Neural cell (in vitro differentiated cells): ENCODE data around the gene VAV2. TPM values are rescaled to one million over a fixed set of nuclear protein-coding genes. Genes with fewer than 3 reads are reported as not detected.

Experiments used
- H2AFZ ChIP-seq: fragments of 200-600, 300-800 bp; sonication (generic), shearing (Covaris generic); 2 replicates; pipeline ENCODE4 v1.6.0; 2014; ENCODE audit warnings: low read depth, mild to moderate bottlenecking, antibody characterized with exemption, low read length, moderate library complexity
- H3F3A ChIP-seq: fragments of 200-600 bp; shearing (Covaris generic); 2 replicates; pipeline ENCODE4 v1.6.1; 2016; ENCODE audit warnings: mild to moderate bottlenecking, moderate library complexity, mixed read lengths, antibody characterized with exemption, low read length; ENCODE audit not compliant: insufficient read depth, poor library complexity, severe bottlenecking
- H3K27ac ChIP-seq: fragments of 200-600, 300-800 bp; sonication (generic), shearing (Covaris generic); 2 replicates; pipeline ENCODE4 v1.5.1; 2014; ENCODE audit warnings: mild to moderate bottlenecking, low read length, moderate library complexity
- H3K27me3 ChIP-seq: fragments of 300-800, 200-600 bp; sonication (generic), shearing (Covaris generic); 2 replicates; pipeline ENCODE4 v1.6.0; 2014; ENCODE audit warnings: mild to moderate bottlenecking, low read depth, low read length, moderate library complexity; ENCODE audit not compliant: insufficient read depth
- H3K36me3 ChIP-seq: fragments of 300-800, 200-600 bp; sonication (generic), shearing (Covaris generic); 2 replicates; pipeline ENCODE4 v1.5.1; 2014; ENCODE audit warnings: mild to moderate bottlenecking, antibody characterized with exemption, low read length, moderate library complexity; ENCODE audit not compliant: insufficient read depth
- H3K4me2 ChIP-seq: fragments of 300-800, 200-600 bp; sonication (generic), shearing (Covaris generic); 2 replicates; pipeline ENCODE4 v1.6.0; 2014; ENCODE audit warnings: mild to moderate bottlenecking, low read length
- H3K4me3 ChIP-seq: fragments of 300-800, 200-600 bp; sonication (generic), shearing (Covaris generic); 2 replicates; pipeline ENCODE4 v1.5.1; 2014; ENCODE audit warnings: mild to moderate bottlenecking, low read length, moderate library complexity
- H3K79me2 ChIP-seq: fragments of 200-600 bp; shearing (Covaris generic); replicated peaks from 2 replicates; pipeline ENCODE4 v1.6.0; 2014; ENCODE audit warnings: mild to moderate bottlenecking, low read length, moderate library complexity; ENCODE audit not compliant: insufficient read depth
- H3K9ac ChIP-seq: fragments of 300-800, 200-600 bp; sonication (generic), shearing (Covaris generic); 2 replicates; pipeline ENCODE4 v1.6.1; 2016; ENCODE audit warnings: mild to moderate bottlenecking, low read length, mixed read lengths
- H3K9me2 ChIP-seq: fragments of 200-600 bp; shearing (Covaris generic); 2 replicates; pipeline ENCODE4 v1.6.1; 2016; ENCODE audit warnings: mild to moderate bottlenecking, low read length, mixed read lengths; ENCODE audit not compliant: insufficient read depth
- H3K9me3 ChIP-seq: fragments of 200-600, 300-800 bp; sonication (generic), shearing (Covaris generic); 2 replicates; pipeline ENCODE4 v1.6.1; 2016; ENCODE audit warnings: mild to moderate bottlenecking, mixed run types, low read length, moderate library complexity, mixed read lengths
- H4K20me1 ChIP-seq: fragments of 200-600 bp; shearing (Covaris generic); 2 replicates; pipeline ENCODE4 v1.6.1; 2016; ENCODE audit warnings: mild to moderate bottlenecking, mixed run types; ENCODE audit not compliant: insufficient read depth
- CTCF ChIP-seq: fragments of 450-650 bp; IDR thresholded peaks from 2 replicates; pipeline ENCODE4 v1.5.1; 2014; ENCODE audit warnings: antibody characterized with exemption, mild to moderate bottlenecking, moderate library complexity; ENCODE audit not compliant: poor library complexity, severe bottlenecking
- EP300 ChIP-seq: fragments of 450-650 bp; conservative IDR thresholded peaks from 2 replicates; pipeline ENCODE4 v1.6.1; 2014; ENCODE audit warnings: antibody characterized with exemption, mild to moderate bottlenecking, moderate library complexity; ENCODE audit not compliant: poor library complexity, severe bottlenecking
- EZH2 ChIP-seq: fragments of 200-600, 300-800 bp; shearing (Covaris generic), sonication (generic); IDR thresholded peaks from 2 replicates; pipeline ENCODE4 v1.6.1; 2014; ENCODE audit warnings: antibody characterized with exemption, low read length, borderline replicate concordance, mild to moderate bottlenecking; ENCODE audit not compliant: insufficient read depth, poor library complexity, severe bottlenecking
- MXI1 ChIP-seq: fragments of 450-650 bp; conservative IDR thresholded peaks from 2 replicates; pipeline ENCODE4 v1.6.1; 2014; ENCODE audit warnings: antibody characterized with exemption, mild to moderate bottlenecking; ENCODE audit not compliant: poor library complexity, severe bottlenecking
- POLR2AphosphoS5 ChIP-seq: IDR thresholded peaks from 2 replicates; pipeline ENCODE4 v1.6.1; 2012
- RAD21 ChIP-seq: fragments of 450-650 bp; conservative IDR thresholded peaks from 2 replicates; pipeline ENCODE4 v1.6.1; 2014; ENCODE audit warnings: antibody characterized with exemption, mild to moderate bottlenecking, moderate library complexity
- REST ChIP-seq: IDR thresholded peaks from 2 replicates; pipeline ENCODE4 v1.6.1; 2012; ENCODE audit warnings: borderline replicate concordance
- SMC3 ChIP-seq: fragments of 450-650 bp; conservative IDR thresholded peaks from 2 replicates; pipeline ENCODE4 v1.6.1; 2014; ENCODE audit warnings: antibody characterized with exemption, mild to moderate bottlenecking, moderate library complexity; ENCODE audit not compliant: poor library complexity
- TAF1 ChIP-seq: IDR thresholded peaks from 2 replicates; pipeline ENCODE4 v1.6.1; 2012; ENCODE audit warnings: low read depth
- polyA plus RNA-seq: library from polyadenylated mRNA; depleted of rRNA; stranded (reverse); fragments of >200 nt; gene quantifications from 2 replicates; pipeline ENCODE4 v1.2.3, GENCODE V29; 2014

VAV2 gene
- polyA plus RNA-seq, 1 donor from 2014 or later = 35.2 TPM

- Histone ChIP-seq H3K27ac (no peak overlapping the region), H4K20me1 (no peaks in the 10 kb centered on the region), H2AFZ (no peak overlapping the region), H3K9me2 (no peaks in the 10 kb centered on the region), H3K36me3 (no peaks in the 10 kb centered on the region), H3K4me3 (no peak overlapping the region), H3K79me2 (no peaks in the 10 kb centered on the region), H3K9ac (no peak overlapping the region), H3K9me3 (no peaks in the 10 kb centered on the region), H3F3A (no peaks in the 10 kb centered on the region), H3K4me2 (no peak overlapping the region), H3K27me3 (no peaks in the 10 kb centered on the region)
- TF ChIP-seq RAD21 = no peak
- no peak for TF ChIP-seq REST
- no peak for TF ChIP-seq EP300
- no peak for TF ChIP-seq CTCF
- no peak for TF ChIP-seq TAF1
- no peak for TF ChIP-seq EZH2
- no peak for TF ChIP-seq MXI1
- TF ChIP-seq POLR2AphosphoS5 = no peak
- no peak for TF ChIP-seq SMC3
Measured at GRCh38 chr9:133879615-133880014, 112.5 kb downstream of the VAV2 start.

- TF ChIP-seq TAF1 (no peak), REST (no peak), MXI1 (no peak), EP300 (no peak), RAD21 (no peak)
- H3K4me2 ChIP-seq = no peak overlapping the region
- no peaks in the 10 kb centered on the region for H3K9me2 ChIP-seq
- H3K27ac ChIP-seq = no peak overlapping the region
- H3K9me3 ChIP-seq = no peaks in the 10 kb centered on the region
- no peak overlapping the region for H3K4me3 ChIP-seq
- H3K9ac ChIP-seq = no peak overlapping the region
- no peak overlapping the region for H2AFZ ChIP-seq
- H3K36me3 ChIP-seq = no peaks in the 10 kb centered on the region
- H3K79me2 ChIP-seq = no peaks in the 10 kb centered on the region
- no peaks in the 10 kb centered on the region for H3K27me3 ChIP-seq
- no peaks in the 10 kb centered on the region for H4K20me1 ChIP-seq
- H3F3A ChIP-seq = no peaks in the 10 kb centered on the region
Measured at GRCh38 chr9:133878402-133878801, 113.7 kb downstream of the VAV2 start.
